ENCODE data around the gene MTIF3. TPM values are rescaled to one million over a fixed set of nuclear protein-coding genes. Genes with fewer than 3 reads are reported as not detected.

MTIF3 gene
- total RNA-seq, 1 donor from 2014 or later: 46.1 TPM

GRCh38 chr13:27461940-27462584, 11.7 kb upstream of the MTIF3 start:
- no peak overlapping the region for H3K4me3 Mint-ChIP-seq (ENCODE audit: unreplicated experiment)
- TF ChIP-seq CTCF (IDR thresholded peaks at IDR 0.05; ENCODE audit: partially characterized antibody, unreplicated experiment): no peak
- H3K9me3 Mint-ChIP-seq (ENCODE audit: unreplicated experiment): peaks cover 5% of the 10 kb centered on the region
- H3K27ac Mint-ChIP-seq (ENCODE audit: unreplicated experiment): peak overlapping the region; percentile 73
- peaks cover 11% of the 10 kb centered on the region for H3K4me1 Mint-ChIP-seq (ENCODE audit: low read depth, unreplicated experiment)
- DNase-seq: peak; percentile 22
- peaks cover 2% of the 10 kb centered on the region for H3K27me3 Mint-ChIP-seq (ENCODE audit: unreplicated experiment)
- H3K36me3 Mint-ChIP-seq (ENCODE audit: unreplicated experiment): no peaks in the 10 kb centered on the region

GRCh38 chr13:27455331-27455855, 5.0 kb upstream of the MTIF3 start:
- no peak for DNase-seq

GRCh38 chr13:27450921-27451471, 632 bp upstream of the MTIF3 start:
- peaks cover 5% of the 10 kb centered on the region for H3K27me3 Mint-ChIP-seq (ENCODE audit: unreplicated experiment)
- H3K9me3 Mint-ChIP-seq (ENCODE audit: unreplicated experiment): peaks cover 5% of the 10 kb centered on the region
- H3K4me3 Mint-ChIP-seq (ENCODE audit: unreplicated experiment): peak overlapping the region; percentile 91
- TF ChIP-seq CTCF (IDR thresholded peaks at IDR 0.05; ENCODE audit: partially characterized antibody, unreplicated experiment): no peak
- peak overlapping the region; percentile 85 for H3K27ac Mint-ChIP-seq (ENCODE audit: unreplicated experiment)
- H3K36me3 Mint-ChIP-seq (ENCODE audit: unreplicated experiment): no peaks in the 10 kb centered on the region
- DNase-seq: peak; percentile 54
- peaks cover 10% of the 10 kb centered on the region for H3K4me1 Mint-ChIP-seq (ENCODE audit: low read depth, unreplicated experiment)

More at GRCh38 chr13:27455331-27455855, 5.0 kb upstream of the MTIF3 start:
- H3K4me3 Mint-ChIP-seq (ENCODE audit: unreplicated experiment): no peak overlapping the region
- no peaks in the 10 kb centered on the region for H3K36me3 Mint-ChIP-seq (ENCODE audit: unreplicated experiment)
- no peak for TF ChIP-seq CTCF (IDR thresholded peaks at IDR 0.05; ENCODE audit: partially characterized antibody, unreplicated experiment)
- no peak overlapping the region for H3K27ac Mint-ChIP-seq (ENCODE audit: unreplicated experiment)
- peaks cover 5% of the 10 kb centered on the region for H3K9me3 Mint-ChIP-seq (ENCODE audit: unreplicated experiment)
- no peaks in the 10 kb centered on the region for H3K4me1 Mint-ChIP-seq (ENCODE audit: low read depth, unreplicated experiment)
- H3K27me3 Mint-ChIP-seq (ENCODE audit: unreplicated experiment): peaks cover 2% of the 10 kb centered on the region

GRCh38 chr13:27449081-27449603, 1.2 kb downstream of the MTIF3 start:
- H3K4me3 Mint-ChIP-seq (ENCODE audit: unreplicated experiment): peak overlapping the region; percentile 91
- H3K36me3 Mint-ChIP-seq (ENCODE audit: unreplicated experiment): no peaks in the 10 kb centered on the region
- H3K27ac Mint-ChIP-seq (ENCODE audit: unreplicated experiment): peak overlapping the region; percentile 86
- peaks cover 5% of the 10 kb centered on the region for H3K27me3 Mint-ChIP-seq (ENCODE audit: unreplicated experiment)
- no peak for TF ChIP-seq CTCF (IDR thresholded peaks at IDR 0.05; ENCODE audit: partially characterized antibody, unreplicated experiment)
- no peak for DNase-seq
- H3K4me1 Mint-ChIP-seq (ENCODE audit: low read depth, unreplicated experiment): peaks cover 11% of the 10 kb centered on the region
- H3K9me3 Mint-ChIP-seq (ENCODE audit: unreplicated experiment): peaks cover 5% of the 10 kb centered on the region

- peaks cover 5% of the 10 kb centered on the region for H3K9me3 Mint-ChIP-seq (ENCODE audit: unreplicated experiment)
- peaks cover 11% of the 10 kb centered on the region for H3K4me1 Mint-ChIP-seq (ENCODE audit: low read depth, unreplicated experiment)
- peak overlapping the region; percentile 52 for H3K4me3 Mint-ChIP-seq (ENCODE audit: unreplicated experiment)
- peaks cover 5% of the 10 kb centered on the region for H3K27me3 Mint-ChIP-seq (ENCODE audit: unreplicated experiment)
- no peak for DNase-seq
- TF ChIP-seq CTCF (IDR thresholded peaks at IDR 0.05; ENCODE audit: partially characterized antibody, unreplicated experiment): no peak
- H3K36me3 Mint-ChIP-seq (ENCODE audit: unreplicated experiment): no peaks in the 10 kb centered on the region
- no peak overlapping the region for H3K27ac Mint-ChIP-seq (ENCODE audit: unreplicated experiment)
Observed at GRCh38 chr13:27448308-27448707, 2.1 kb downstream of the MTIF3 start.
